Measurements from ENCODE around the gene SMIM15.

GRCh38 chr5:61142811-61143210 lies 19.5 kb downstream of the SMIM15 start:
- TF ChIP-seq CTCF (IDR thresholded peaks at IDR 0.05), result no peak
- no peak for TF ChIP-seq FOXM1 (IDR thresholded peaks at IDR 0.05; ENCODE audit: low read depth)
- TF ChIP-seq IRF3 (IDR thresholded peaks at IDR 0.05; ENCODE audit: low read depth, low read length), result no peak
- TF ChIP-seq POLR2AphosphoS5 (IDR thresholded peaks at IDR 0.05; ENCODE audit: low read depth, low read length), result no peak
- TF ChIP-seq MEF2A (IDR thresholded peaks at IDR 0.05; ENCODE audit: borderline replicate concordance, low read depth), result no peak
- TF ChIP-seq RCOR1 (IDR thresholded peaks at IDR 0.05; ENCODE audit: low read length), result no peak
- TF ChIP-seq CHD2 (IDR thresholded peaks at IDR 0.05; ENCODE audit: low read length, partially characterized antibody), result no peak
- no peak for TF ChIP-seq NFIC (IDR thresholded peaks at IDR 0.05; ENCODE audit: borderline replicate concordance)
- TF ChIP-seq FOSL2 (IDR thresholded peaks at IDR 0.05; ENCODE audit: borderline replicate concordance, low read depth), result no peak
- no peak for TF ChIP-seq GATA2 (CRISPR knock-in tag; IDR thresholded peaks at IDR 0.05)
- no peak for TF ChIP-seq MXI1 (IDR thresholded peaks at IDR 0.05; ENCODE audit: low read depth, low read length)
- no peak for TF ChIP-seq JUND (IDR thresholded peaks at IDR 0.05)
- no peak for TF ChIP-seq SMC3 (IDR thresholded peaks at IDR 0.05; ENCODE audit: low read depth, low read length)
